GM06990 (cell line): Measurements from ENCODE around the gene CDC42BPB.
A peak's percentile ranks its signal among the peaks of the same experiment; 100 is the strongest.

Source experiments
- DNase-seq: peaks from one replicate; pipeline ENCODE4 v3.0.0-alpha.2; 2011; ENCODE audit not compliant: insufficient read length; ENCODE audit errors: extremely low read depth
- H3K27me3 ChIP-seq: replicated peaks from 2 replicates; pipeline ENCODE4 v1.6.0; 2011; ENCODE audit warnings: low read length; ENCODE audit not compliant: control insufficient read depth, insufficient read depth
- H3K36me3 ChIP-seq: 2 replicates; pipeline ENCODE4 v1.5.1; 2011; ENCODE audit warnings: low read length; ENCODE audit not compliant: control insufficient read depth, insufficient read depth
- H3K4me3 ChIP-seq: replicated peaks from 2 replicates; pipeline ENCODE4 v1.5.1; 2011; ENCODE audit warnings: low read depth, mild to moderate bottlenecking, control low read depth, low read length
- TF ChIP-seq, protein P1 (sequence below): IDR thresholded peaks from 2 replicates; pipeline ENCODE4 v1.5.1; 2011; ENCODE audit warnings: low read length, control low read depth, mild to moderate bottlenecking, inconsistent platforms; ENCODE audit not compliant: insufficient read depth, poor library complexity, severe bottlenecking

The CDC42BPB gene, protein sequence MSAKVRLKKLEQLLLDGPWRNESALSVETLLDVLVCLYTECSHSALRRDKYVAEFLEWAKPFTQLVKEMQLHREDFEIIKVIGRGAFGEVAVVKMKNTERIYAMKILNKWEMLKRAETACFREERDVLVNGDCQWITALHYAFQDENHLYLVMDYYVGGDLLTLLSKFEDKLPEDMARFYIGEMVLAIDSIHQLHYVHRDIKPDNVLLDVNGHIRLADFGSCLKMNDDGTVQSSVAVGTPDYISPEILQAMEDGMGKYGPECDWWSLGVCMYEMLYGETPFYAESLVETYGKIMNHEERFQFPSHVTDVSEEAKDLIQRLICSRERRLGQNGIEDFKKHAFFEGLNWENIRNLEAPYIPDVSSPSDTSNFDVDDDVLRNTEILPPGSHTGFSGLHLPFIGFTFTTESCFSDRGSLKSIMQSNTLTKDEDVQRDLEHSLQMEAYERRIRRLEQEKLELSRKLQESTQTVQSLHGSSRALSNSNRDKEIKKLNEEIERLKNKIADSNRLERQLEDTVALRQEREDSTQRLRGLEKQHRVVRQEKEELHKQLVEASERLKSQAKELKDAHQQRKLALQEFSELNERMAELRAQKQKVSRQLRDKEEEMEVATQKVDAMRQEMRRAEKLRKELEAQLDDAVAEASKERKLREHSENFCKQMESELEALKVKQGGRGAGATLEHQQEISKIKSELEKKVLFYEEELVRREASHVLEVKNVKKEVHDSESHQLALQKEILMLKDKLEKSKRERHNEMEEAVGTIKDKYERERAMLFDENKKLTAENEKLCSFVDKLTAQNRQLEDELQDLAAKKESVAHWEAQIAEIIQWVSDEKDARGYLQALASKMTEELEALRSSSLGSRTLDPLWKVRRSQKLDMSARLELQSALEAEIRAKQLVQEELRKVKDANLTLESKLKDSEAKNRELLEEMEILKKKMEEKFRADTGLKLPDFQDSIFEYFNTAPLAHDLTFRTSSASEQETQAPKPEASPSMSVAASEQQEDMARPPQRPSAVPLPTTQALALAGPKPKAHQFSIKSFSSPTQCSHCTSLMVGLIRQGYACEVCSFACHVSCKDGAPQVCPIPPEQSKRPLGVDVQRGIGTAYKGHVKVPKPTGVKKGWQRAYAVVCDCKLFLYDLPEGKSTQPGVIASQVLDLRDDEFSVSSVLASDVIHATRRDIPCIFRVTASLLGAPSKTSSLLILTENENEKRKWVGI (N-terminal part only)

DNA sequence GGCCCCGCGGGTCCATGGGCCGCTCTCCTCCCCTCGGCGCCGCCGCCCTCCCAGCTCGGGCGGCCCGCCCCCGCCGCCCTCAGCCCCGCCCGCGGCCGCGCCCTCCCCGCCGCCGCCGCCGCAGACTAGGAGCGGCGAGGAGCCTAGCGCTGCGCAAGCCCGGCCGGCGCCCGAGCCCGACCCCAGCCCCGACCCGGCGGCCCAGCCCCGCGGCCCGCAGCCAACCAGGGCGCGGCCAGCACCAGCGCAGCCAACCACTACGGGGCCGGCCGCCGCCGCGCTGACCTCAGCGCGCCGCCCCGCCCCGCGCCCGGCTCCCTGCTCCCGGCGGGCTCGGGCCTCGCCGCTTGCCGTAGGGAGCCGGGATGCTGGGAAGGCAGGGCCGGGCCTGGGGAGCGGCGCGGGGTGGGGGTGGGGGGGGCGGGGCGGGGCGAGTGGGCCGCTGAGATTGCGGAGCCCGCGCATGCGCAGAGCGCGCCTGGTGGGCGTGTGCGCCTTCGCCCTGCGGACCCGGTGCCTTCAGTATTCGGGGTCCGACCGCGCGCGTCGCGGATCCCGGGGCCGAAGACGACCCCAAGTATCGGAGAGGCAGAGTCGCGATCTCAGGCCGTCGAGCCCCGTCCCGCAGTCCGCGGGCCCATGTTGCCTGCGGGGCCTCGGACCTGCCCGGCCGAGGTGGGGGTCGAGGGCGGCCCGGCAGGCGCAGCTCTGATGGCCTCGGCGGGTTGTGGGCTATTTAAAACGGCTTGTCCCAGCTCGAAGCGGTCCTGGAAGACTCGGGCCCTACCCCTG lies at the start of gene CDC42BPB:
Gene CDC42BPB (minus strand): TSS at position 178 of the 792 bp plus-strand sequence. CDS start 376 bp downstream, outside the sequence.
- DNase-seq = peak; percentile 91

GRCh38 chr14:103105580-103106150 lies 48.3 kb upstream of the CDC42BPB start:
- Histone ChIP-seq H3K36me3 (no peaks in the 10 kb centered on the region), H3K27me3 (no peaks in the 10 kb centered on the region), H3K4me3 (no peak overlapping the region)
- DNase-seq = no peak
- TF ChIP-seq, protein P1, sequence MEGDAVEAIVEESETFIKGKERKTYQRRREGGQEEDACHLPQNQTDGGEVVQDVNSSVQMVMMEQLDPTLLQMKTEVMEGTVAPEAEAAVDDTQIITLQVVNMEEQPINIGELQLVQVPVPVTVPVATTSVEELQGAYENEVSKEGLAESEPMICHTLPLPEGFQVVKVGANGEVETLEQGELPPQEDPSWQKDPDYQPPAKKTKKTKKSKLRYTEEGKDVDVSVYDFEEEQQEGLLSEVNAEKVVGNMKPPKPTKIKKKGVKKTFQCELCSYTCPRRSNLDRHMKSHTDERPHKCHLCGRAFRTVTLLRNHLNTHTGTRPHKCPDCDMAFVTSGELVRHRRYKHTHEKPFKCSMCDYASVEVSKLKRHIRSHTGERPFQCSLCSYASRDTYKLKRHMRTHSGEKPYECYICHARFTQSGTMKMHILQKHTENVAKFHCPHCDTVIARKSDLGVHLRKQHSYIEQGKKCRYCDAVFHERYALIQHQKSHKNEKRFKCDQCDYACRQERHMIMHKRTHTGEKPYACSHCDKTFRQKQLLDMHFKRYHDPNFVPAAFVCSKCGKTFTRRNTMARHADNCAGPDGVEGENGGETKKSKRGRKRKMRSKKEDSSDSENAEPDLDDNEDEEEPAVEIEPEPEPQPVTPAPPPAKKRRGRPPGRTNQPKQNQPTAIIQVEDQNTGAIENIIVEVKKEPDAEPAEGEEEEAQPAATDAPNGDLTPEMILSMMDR = peak; percentile 58

More for the DNA sequence above, at the start of gene CDC42BPB:
- H3K27me3 ChIP-seq = no peaks in the 10 kb centered on the region
- no peaks in the 10 kb centered on the region for H3K36me3 ChIP-seq
- peak within 1 kb of the TSS; percentile 79 for H3K4me3 ChIP-seq
- TF ChIP-seq, protein P1 = no peak

DNA sequence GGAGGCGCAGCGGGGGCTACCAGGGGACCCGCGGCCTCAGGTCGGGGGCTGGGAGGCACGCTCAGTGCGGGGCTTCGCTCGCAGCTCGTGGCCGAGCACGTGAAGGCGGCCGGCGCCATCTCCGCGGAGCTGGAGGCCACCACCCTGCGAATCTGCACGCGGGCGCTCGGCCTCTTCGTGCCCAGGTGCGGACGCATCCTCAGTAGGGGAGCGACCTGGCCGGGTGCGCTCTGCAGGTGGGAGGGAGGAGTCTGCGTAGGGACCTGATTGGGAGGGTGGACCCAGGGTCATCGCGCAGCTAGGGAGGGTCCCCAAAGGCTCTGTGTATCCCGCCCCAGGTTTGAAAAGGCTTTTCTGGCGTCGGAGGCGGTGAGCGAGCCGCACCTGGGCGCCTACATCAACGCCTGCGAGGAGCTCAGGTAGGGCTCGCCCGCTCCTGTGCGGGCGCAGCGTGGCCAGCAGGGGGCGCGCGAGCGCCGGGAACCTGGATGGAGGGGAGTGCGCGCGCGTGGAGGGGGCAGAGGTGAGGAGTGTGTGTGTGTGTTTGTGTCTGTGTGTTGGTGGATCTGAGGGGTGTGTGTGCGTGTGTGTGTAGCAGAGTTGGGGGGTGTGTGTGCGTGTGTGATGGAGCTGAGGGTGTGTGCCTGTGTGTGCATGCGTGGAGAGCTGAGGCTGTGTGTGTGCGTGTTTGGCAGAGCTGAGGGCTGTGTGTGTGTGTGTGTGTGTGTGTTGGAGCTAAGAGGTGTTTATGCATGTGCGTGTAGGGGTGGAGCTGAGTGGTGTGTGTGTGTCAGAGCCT lies 47.5 kb upstream of the CDC42BPB start:
- TF ChIP-seq, protein P1 = peak; percentile 98
- DNase-seq = peak; percentile 73
- H3K4me3 ChIP-seq = no peak overlapping the region
- no peaks in the 10 kb centered on the region for H3K27me3 ChIP-seq
- H3K36me3 ChIP-seq = no peaks in the 10 kb centered on the region

- Histone ChIP-seq H3K4me3 (no peak overlapping the region), H3K27me3 (no peaks in the 10 kb centered on the region), H3K36me3 (no peaks in the 10 kb centered on the region)
- DNase-seq = no peak
- TF ChIP-seq, protein P1 = no peak
These were observed 47.0 kb upstream of the CDC42BPB start for GRCh38 chr14:103104389-103104653.
